ENCODE measurements around the gene VTI1A.

The VTI1A gene

DNA sequence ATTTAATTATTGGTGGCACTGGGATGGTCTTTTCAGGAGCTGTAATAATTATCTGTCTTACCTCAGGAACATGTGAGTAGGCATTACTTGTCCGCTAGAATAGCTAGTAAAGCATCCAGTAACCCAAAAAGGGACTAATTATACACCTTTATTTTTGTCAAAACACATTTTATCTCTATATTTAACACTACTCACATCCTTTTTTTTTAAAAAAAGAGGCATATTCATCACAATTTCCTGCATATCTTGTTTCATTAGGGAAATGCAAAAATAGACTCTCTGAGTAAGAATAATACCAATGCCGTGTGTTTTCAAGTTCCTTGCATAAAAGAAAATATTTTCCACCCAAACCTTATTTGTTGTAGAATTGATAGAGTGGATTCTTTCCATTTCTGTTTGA is 99.5 kb downstream of the VTI1A start:
- DNase-seq (ENCODE audit: low read depth in 2 of 2) = no peak

GRCh38 chr10:112548535-112549276 is 101.7 kb downstream of the VTI1A start:
- no peak for DNase-seq (ENCODE audit: low read depth in 2 of 2)

DNA sequence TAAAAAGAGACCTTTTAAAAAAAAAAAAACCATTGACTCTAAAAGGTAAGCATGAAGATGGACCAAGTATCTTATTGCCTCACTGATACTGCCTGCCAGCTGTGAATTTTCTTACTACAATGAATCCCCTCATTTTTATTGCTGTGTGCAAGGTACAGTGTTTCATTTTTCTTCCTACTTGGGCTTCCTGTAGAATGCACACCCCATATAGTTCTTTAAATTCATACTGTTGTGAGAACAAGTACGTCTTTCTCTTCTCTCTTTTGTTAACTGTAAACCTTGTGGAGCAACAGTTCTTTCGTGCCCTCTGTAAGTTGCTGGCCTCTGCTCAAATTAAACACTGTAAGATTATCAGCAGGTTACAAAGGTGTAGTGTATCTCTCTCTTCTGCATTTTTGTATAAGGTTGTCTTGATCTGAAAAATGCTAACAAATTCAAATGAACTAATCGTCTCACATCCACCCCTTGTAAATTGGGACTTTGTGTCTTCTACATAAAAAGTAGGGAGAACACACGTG is 105.6 kb downstream of the VTI1A start:
- DNase-seq (ENCODE audit: low read depth in 2 of 2) = no peak

GRCh38 chr10:112553315-112553714 is 106.3 kb downstream of the VTI1A start:
- DNase-seq (ENCODE audit: low read depth in 2 of 2) = no peak

DNA sequence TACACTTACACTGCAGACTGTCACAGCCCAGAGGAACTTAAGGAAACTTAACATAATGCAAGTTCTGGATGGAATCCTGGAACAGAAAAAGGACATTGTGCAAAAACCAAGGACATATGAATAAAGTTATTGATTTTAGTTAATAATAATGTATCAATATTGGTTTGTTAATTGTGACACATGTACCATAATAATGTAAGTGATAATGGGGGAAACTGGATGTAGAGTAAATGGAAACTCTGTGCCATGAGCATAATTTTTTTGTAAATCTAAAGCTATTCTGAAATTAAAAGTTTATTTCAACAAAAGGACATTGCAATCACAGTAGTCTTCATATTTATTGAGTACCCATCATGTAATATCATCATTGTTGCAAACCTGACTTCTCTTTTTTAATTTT is 107.2 kb downstream of the VTI1A start:
- DNase-seq (ENCODE audit: low read depth in 2 of 2) = no peak

DNA sequence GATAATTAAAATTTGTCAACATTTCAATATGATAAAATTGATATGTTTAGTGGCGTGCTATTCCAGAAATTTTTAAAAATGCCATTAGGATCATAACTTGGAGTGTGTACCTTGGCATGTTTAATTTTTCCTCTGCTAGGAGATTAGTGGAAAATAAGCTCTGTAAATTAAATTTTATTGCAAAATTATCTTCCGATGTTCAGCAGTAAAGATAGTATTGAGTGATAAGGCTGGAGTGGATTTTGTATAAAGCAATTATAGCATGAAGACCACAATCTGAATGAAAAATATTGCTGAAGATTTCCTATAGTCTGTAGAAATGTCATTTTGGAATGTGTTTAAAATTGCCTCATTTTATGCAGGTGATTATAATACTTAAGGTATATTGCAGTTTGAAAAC is 110.2 kb downstream of the VTI1A start:
- DNase-seq (ENCODE audit: low read depth in 2 of 2) = no peak

DNA sequence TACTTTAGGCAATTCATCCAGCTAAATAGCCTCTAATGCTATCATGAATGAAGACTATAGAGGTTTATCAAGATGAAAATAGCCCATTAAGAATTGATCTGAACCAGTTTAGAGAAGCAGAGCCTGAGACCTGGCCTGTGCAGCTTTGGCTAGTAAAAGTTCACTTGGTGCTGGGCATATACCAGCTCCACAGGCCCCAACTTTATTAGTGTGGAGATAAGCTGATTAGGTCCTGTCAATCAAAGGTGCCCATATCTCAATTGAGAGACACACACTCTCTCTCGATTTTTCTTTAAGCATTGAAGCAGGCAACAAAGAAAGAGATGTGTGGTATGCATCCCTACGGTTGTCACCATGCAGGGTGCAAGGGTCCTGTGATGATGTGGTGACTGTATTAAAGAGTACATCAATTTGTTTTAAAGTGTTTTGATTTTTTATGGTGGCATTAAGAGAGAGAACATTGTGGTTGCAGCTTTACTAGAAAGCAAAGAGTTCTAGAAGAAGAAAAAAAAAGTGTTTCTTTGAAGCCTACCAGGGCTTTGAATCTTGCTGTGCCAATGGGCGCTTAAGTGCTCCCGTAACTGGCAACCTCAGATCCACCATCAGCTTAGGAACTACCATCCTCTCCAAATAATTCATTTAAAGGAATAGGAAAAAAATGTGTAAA is 111.6 kb downstream of the VTI1A start:
- DNase-seq (ENCODE audit: low read depth in 2 of 2) = no peak

GRCh38 chr10:112559349-112559748 is 112.3 kb downstream of the VTI1A start:
- no peak for DNase-seq (ENCODE audit: low read depth in 2 of 2)

DNA sequence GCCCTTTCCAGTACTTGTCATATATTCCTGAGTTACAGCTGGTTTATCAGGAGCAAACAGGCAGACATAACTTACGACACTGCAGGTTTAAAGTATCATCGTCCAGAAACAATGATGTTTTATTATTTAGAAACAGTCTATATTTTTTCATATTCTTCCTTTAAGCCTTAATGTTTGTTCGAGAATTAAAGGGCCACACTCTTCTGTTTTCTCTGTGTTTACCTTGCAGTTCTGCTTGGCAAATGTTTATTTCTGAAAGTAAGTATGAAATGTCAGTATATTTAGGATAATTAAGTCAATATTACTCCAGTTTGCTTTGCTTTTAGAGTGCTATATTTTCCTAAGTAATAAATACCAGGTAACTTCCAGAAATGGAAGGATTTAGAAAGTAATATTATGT is 115.1 kb downstream of the VTI1A start:
- DNase-seq (ENCODE audit: low read depth in 2 of 2) = no peak

GRCh38 chr10:112562809-112563663 is 116.0 kb downstream of the VTI1A start:
- DNase-seq (ENCODE audit: low read depth in 2 of 2) = no peak

DNA sequence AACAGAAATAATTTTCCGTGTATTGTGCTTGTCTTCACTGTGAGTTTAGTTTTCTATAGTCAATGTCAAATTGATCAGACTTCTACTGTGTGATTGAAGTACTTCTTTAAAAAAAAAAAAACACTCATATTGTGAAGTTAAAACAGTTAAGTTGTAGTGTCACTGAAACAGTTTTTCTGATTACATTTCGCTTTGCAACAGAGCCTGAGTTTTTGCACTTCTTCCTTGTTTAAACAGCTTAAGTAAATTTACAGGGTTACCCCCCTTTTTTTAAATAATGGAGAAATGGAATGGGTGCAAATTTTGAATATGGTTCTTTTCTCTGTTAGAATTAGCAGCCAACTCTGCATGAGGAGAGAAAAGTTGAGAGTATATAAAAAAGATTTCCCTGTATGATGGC is 117.3 kb downstream of the VTI1A start:
- DNase-seq (ENCODE audit: low read depth in 2 of 2) = no peak

GRCh38 chr10:112565434-112566053 is 118.5 kb downstream of the VTI1A start:
- peak; percentile 47 to 49 for DNase-seq (ENCODE audit: low read depth in 2 of 2)

- DNase-seq (ENCODE audit: low read depth in 2 of 2) = no peak
Measured at GRCh38 chr10:112570585-112570984, 123.6 kb downstream of the VTI1A start.

- no peak for DNase-seq (ENCODE audit: low read depth in 2 of 2)
Measured at GRCh38 chr10:112579578-112579977, 132.6 kb downstream of the VTI1A start.

DNA sequence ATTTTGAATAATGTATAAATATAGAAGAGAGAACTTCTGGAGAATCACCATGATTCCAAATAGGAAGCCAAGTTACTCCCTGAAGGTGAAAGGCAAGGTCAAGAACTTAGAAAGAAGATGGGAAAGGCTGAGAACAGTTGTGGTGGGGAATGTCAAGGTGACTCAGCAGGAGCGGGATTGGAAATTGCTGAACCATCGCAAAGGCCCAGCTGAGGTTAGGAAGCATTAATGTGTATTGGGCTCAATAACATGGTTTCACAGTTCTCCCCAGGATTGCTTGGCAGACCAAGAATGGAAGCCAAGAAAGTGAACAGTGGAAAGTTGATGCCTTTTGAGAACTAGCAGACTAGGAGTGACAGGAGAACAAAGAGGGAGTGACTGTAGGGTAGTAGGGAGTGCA is 133.3 kb downstream of the VTI1A start:
- DNase-seq (ENCODE audit: low read depth in 2 of 2) = no peak

- DNase-seq (ENCODE audit: low read depth in 2 of 2) = no peak
Measured at GRCh38 chr10:112581921-112582320, 134.9 kb downstream of the VTI1A start.

- no peak for DNase-seq (ENCODE audit: low read depth in 2 of 2)
Measured at GRCh38 chr10:112583236-112583939, 136.4 kb downstream of the VTI1A start.

DNA sequence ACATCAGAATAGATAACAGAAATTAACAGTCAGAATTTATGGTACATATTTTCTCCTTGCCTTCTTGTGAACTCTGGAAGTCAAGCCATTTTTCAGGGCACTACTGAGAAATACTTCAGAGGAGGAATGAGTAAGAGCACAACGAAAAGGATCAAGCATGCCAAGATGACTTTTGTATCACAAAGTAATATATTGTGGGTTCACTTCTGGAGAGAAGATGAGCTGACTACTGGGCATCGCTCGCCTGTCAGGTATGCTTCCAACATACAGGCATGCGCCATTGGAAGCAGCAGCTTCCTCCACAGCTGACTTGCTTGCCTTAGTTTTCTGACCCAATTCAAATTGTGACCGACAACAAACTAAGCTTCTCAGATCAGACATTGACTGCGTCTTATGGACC is 137.3 kb downstream of the VTI1A start:
- no peak for DNase-seq (ENCODE audit: low read depth in 2 of 2)

DNA sequence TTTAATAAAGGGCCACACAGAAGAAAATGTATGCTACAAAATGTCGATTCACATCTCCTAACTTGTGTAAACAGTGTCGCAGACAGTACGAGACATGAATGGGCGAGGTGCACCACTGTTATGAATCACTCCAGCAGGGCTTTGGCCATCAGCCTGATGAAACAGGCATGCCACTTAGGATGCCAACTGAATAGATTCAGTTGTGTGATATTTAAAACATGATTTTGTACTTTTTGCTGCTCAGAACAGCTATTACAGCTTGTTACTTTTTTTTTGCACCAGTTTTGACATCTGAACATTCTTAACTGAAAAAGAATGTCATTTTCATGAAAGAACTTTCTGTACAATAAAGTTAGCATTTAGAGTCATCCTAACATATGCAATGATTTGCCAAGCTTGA is 138.1 kb downstream of the VTI1A start:
- no peak for DNase-seq (ENCODE audit: low read depth in 2 of 2)

- peak; percentile 26 to 33 for DNase-seq (ENCODE audit: low read depth in 2 of 2)
Measured at GRCh38 chr10:112585960-112586359, 138.9 kb downstream of the VTI1A start.

DNA sequence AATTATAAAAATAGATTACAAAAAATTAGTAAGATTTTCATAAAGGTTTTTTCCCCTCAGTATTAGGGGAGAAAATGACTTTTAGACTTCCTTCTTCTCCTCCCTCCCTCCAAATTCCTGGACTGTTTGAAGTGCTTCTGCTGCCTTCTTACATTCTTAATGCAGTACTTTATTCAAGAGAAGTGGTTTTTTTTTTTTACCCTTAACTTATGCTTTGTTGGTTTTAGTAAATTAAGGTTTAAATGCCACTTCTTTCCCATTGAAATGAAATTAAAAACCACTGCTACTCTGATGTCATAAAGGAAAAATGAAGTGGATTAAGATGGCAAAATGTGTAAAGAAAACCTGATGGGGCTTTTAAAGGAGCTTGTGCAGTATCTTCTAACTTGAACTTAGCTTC is 140.7 kb downstream of the VTI1A start:
- DNase-seq (ENCODE audit: low read depth in 2 of 2) = no peak
